T-helper 1 cell treated with Interleukin-12 subunit alpha and Interleukin-12 subunit beta and Interleukin-4 antibody, amounts not matched to agents 30 ng/mL and 1 ng/mL, for 36 hours (primary cell): ENCODE data around the gene ABLIM2. TPM values are rescaled to one million over a fixed set of nuclear protein-coding genes. Genes with fewer than 3 reads are reported as not detected.

Source experiments
- intact Hi-C: fragments of 100-400 bp; cut with micrococcal nuclease; formaldehyde crosslinking; loops from one replicate; pipeline ENCODE4 v1.15.1; 2024
- total RNA-seq: library from RNA; stranded (reverse); gene quantifications from 2 replicates; pipeline ENCODE4 v1.2.3, GENCODE V29; 2022

The ABLIM2 gene
- total RNA-seq, 1 donor from 2014 or later = 0.51 TPM

DNA sequence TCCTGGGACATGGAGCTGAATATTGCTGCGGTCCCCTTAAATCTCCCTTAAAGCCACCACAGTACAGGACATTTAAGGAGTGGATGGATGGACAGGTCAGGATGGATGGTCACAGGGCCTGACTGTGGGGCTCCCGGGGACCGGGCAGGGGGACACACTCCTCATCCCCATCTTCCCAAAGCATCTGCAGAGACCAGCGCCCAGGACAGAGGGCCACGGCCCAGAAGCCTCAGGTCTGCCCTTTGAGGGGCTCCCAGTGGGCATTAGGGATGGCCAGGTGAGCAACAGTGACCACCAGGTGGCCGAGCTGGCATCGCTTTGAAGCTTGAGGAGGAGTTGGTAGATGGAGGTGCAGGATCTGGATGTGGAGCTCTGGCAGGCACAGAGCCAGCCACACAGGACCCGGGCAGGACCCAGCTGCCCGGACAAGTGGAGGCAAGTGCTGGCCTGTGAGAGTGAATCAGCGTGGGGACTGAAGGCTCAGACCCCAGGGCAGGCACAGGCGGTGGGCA, 51.4 kb downstream of the ABLIM2 start:
- intact Hi-C loops = no loop called here

DNA sequence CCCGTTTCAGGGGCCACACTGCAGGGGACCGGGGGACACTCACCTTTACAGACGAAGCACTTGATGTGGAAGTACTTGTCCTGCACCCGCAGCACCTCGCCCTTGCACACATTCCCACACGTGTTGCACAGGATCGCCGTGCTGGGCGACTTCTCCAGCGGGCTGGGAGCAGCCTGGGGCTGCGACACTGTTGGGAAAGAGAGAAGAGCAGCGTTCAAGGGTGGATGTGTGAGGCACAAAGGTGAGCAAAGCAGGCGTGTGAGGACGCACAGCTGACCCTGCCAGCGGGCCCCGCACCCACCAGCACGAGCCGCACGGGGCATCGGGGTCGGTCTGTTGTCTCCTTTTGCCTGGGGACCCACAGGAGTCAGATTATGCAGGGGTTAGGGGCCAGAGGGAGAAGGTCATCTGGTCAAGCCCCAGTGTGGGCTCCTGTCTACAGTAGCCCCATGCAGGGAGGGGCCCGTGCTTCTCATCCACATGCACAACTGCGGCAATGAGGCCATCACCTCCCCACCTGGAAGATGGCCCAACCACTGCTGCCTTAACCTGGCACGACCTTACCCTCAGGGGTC, 52.1 kb downstream of the ABLIM2 start:
- intact Hi-C loops = no loop called here

DNA sequence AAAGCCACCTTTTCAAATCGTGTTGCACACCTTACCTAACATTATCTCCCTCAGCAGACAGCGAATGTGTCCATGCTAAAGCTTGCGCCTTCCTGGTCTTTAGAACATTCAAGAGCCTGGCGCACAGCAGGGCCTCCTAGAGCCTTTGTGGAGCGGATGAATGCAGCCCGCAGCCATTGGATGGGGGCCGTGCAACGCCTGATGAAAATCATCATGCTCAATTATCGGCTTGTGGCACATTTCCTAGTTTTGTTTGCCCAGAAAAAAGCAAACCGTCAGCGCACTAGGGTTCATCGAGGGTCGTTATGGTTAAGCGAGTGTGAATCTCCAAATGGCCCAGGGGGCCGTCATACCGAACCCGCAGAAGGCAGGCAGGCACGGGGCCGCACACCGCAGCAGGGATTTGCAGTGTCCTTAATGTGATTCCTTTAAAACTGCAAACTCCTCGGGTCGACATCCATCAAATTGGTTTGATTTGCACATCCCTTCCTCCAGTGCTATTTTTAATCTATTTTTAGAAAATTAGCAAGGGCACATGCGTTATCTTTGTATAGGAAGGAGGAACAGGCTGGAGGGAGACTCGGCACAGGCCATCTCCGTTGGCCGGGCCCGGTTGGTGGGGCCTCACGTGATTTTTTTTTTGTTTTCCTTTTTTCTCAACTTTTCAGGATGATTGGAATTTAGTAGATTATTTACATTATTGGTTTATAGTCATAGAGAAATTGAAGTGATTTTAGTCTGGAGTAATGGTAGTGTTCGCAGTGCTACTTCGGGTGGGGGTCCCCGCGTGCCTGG, 53.1 kb downstream of the ABLIM2 start:
- intact Hi-C loops = no loop called here

DNA sequence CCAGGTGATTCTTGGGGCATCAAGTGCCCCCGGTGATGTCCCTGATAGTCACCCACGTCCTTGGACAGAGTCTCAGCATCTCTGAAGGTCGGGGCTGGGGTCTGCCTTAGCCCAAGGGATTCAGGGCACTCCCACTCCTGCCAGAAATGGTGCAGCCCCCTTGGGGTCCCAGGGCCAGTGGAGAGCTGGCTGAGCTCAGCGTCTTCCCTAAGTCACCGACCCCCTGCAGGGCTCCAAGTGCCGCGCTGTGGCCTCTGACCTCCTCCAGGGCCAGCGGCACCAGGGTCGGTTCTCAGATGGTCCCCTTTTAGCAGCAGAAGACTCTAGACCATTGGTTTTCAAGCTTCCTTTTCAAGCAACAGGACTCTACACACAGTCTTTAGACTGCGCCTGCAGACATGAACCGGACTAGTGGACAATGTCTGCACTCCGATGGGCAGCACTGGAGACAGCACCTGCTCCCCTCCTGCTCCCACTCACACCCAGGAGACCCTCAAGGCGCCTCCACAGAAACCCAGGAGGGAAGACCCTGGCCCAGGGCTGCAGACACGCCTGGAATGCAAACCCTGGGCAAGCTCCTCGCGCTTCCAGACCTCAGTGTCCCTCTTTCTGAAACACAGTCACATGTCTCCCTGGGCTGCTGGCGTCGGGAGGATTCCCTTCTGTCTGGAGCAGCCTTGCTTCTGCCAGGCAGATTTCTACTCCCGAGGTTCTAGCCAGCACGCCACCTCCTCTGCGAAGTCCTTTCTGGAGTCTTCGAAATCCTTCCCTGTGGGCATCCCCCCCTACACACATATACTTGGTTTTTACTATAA, 53.9 kb downstream of the ABLIM2 start:
- intact Hi-C loops = no loop called here

DNA sequence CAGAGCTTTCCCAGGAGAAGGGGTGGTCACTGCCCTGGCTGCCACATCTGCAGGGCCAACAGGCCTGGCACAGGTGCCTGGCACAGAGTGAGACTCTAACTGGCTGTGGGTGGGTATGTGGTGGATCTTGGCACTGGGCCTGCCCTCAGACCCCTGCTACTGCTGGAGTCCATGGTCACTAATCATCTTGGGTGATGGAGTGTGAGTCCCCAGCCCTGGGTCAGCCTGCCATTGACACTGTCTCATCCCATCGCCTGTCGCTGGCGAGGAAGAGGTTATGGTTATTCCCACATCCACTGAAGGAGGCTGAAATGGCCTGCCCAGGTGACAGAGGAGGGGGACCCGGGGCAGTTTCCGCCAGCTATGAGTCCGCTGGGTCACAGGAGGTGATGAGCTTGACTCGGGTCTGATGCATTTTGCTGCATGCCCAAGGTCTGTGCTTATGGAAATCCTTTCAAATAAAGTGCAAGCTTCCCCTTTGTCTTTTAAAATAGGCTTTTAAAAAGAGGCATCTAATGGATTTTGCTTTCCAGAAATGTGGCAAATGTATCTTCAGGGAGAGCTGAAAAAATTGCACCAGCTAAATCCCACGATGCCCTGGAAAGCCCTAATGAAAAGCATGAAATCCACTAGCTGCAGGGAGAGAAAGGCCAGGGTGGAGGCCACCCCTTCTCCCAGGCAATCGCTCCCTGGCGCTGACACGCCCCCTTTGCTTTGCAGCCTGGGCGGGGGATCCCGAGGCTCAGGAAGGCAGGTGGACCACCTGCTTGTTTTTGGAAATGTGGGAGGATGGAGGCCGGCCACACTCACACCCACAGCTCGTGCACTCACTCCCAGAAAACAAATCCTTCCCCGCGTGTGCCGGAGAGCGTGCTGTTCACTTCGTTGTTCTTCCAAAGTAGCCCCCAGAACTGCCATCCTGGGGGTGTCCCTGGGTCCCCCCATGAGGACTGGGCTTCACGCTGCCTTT, 54.9 kb downstream of the ABLIM2 start:
- intact Hi-C loops = no loop called here

DNA sequence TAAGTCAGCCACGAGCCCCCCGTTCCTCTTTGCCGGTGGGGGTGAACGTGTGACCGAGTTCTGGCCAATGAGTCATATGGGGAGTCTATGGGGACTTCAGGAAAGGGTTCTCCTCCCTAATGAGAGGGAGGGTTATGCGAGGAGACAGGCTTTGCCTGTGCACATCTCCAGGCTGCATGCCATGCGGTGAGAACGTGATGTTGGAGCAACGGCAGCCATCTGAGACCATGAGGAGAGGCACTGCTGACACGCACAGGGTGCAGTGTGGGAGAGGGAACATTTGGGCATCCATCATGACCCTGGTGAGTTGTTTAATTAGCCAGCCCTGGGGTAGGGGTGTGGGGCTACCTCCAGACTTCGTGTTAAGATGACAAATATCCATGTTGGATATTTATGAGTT, 55.8 kb downstream of the ABLIM2 start:
- intact Hi-C loops = no loop called here

DNA sequence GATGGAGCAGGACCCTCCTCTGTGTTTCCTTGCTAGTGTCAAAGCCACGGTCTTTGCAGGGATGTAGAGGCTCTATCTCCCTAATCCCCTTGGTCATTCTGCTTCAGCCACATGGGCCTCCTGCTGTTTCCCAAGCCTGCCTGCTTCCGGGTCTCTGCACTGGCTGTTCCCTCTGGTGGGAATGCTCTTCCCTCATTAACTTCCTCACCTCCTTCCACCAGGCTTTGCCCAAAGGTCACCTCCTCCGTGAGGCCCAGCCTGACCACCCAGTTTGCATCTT, 56.6 kb downstream of the ABLIM2 start:
- intact Hi-C loops = no loop called here

DNA sequence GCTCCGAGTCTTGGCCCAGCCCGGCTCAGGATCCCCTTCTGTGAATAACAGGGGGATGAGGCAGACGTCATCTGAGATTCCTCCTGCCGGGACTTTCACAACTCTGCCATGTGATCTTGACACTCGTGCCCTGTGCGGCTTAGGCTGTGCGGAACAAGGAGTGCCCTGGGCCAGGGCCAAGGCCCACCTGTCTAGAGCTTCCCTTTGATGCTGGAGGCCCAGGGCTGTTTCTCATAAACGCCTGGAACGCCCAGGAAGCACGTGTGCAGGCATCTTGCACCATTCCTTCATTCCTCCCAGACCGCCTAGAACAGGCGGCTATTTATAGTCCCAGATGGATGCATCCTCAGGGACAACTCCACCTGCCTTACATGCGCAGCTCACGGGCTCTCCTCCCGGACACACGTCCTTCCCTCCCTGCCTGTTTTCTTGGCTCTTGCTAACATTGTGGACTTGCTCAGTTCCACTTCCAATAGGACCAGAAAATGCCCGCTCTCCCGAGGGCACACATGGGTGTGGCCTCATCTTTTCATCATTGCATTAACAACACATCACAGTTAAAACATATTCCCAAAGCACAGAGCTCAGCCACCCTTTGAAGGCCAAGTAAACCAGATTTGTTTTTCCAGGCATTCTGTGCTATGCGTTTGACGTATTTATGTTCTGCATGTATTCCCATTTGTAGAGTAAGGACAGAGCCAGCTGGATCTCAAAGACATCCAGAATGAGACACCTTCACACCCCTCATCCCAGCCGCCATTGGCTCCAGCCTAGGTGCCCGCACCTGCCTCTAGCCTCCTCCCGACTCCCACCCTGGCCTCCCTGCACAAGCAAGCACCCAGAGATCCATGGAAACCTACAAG, 57.2 kb downstream of the ABLIM2 start:
- intact Hi-C loops = no loop called here

DNA sequence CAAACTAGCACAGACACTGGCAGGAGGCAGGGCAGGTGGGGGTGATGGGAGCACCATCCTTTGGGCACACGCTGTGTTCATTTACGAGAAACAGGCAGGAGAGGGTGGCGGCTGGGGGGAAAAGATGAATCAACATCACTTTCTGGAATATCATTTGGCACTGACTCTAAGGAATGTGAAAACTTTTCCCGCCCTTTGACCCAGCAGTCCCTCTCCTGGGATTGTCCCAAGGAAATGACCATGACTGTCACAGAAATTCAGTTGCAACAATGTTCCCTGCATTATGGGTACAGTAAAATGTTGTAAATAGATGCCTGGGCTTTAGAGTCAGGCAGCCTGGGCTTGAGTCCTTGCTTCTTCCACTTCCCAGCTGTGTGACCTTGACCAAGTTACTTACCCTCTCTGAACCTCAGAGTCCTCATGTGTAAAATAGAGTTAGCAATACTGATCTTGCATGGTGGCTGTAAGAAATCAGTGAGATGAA, 58.6 kb downstream of the ABLIM2 start:
- intact Hi-C loops = no loop called here

DNA sequence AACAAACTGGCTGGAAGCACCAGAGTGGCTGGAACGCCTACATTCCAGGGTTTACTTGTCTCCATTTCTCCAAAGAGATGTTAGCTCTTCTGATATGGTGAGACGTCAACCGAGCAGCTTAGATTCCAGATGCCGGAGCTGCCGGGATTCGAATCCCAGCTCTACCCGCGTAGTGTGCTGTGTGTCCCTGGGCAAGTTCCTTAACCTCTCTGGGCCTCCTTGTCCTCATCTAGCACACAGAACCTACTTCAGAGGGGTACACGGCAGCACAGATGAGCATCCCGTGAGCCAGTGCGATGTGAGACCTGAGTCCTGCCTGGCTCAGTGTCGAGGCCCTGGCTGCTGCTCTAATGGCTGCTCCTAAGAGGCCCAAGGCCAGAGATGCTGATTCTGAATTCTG, 60.1 kb downstream of the ABLIM2 start:
- intact Hi-C loops = no loop called here

DNA sequence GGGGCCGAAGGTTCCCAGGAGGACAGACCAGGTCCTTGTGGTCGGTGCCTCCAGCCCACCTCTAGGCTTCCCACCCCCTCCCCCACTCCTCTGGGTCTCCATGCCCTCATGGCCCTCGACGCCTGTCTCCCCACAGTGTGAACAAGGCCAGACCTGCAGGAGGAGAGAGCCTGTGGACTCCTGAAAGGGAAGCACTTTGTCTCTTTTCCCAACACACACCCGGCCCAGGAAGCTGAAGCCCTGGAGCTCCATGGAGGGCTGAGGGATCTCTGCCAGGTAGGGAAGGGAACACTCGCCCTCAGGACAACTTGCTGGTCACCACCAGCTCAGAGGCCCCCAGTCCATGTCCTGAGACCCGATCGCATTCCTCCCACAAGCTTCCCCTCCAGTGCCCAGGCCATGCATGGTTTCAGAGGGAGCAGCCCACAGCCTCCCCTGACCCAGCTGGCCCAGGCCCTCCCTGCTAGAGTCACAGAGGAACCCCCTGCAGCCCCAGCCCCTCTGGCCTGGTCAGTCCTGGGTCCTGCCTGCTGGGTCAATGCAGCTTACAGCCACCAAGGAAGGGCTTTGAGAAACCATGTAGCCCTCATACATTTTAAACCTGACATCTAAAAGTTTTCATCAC, 60.8 kb downstream of the ABLIM2 start:
- intact Hi-C loops = no loop called here

DNA sequence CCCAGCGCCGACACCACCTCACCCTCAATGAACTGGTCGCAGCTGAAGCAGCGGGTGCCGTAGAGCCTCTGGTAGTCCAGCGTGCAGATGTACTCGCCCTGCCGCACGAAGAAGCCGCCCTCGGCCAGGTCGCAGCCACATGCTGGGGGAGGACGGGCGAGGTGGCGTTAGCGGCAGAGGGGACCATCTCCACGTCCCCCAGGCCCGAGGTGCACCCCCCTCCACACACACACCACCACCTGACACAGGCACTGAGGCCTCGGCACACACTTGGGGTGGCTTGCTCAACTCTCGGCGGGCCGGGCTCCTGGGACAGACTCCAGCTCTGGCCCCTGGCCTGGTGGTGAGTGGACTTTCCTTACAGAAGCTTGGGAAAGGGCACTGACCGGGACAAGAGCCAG, 61.5 kb downstream of the ABLIM2 start:
- intact Hi-C loops = no loop called here

DNA sequence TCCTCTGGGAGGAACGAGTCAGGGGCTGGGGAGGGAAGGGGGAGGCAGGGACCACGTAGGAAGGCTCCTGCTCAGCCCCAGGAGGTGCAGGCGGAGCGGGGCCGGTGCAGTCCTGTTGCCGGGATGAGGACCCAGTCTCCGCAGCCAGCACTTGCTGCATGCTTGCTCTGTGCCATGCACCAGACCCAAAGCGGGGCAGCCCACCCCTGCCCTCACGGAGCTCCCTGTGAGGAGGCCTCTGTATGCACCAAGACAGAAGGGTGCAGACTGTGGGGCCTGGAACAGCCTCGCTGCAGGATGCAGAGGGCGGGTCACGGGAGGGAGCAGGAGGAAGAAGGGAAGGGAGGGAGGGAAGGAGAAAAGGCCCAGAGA, 61.9 kb downstream of the ABLIM2 start:
- intact Hi-C loops = no loop called here

DNA sequence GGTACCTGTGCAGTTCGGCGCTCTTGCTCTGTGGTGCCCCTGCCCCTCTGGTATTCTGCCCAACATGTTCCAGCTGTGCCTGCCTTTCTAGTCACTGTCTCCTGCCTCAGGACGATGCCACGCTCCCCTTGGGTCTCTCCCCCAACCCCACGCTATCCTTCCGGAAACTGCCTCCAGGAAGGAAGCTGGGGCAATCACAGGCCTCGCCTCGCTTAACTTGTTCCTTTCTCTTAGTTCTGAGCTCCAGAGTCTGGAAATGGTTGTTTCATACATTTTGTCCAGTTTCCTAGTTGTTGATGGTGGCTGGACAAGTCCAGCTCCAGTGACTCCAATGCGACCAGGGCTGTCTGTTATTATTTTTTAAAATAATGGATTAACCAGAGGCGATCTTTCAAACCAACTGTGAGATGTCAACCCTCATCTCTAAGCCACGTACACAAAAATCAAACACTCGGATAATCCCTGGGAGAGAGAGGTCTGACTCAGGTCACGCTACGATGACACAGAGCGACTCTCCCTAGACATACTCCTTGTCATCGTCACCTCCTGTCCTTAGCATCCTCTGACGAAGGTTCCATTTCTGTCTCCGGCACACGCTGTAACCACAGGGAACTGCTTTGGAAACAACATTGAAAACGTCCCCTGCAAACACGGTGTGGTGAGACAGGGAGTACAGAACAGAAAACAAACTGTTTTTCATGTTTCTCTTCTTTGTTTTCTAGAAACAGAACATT, 62.5 kb downstream of the ABLIM2 start:
- intact Hi-C loops = no loop called here

DNA sequence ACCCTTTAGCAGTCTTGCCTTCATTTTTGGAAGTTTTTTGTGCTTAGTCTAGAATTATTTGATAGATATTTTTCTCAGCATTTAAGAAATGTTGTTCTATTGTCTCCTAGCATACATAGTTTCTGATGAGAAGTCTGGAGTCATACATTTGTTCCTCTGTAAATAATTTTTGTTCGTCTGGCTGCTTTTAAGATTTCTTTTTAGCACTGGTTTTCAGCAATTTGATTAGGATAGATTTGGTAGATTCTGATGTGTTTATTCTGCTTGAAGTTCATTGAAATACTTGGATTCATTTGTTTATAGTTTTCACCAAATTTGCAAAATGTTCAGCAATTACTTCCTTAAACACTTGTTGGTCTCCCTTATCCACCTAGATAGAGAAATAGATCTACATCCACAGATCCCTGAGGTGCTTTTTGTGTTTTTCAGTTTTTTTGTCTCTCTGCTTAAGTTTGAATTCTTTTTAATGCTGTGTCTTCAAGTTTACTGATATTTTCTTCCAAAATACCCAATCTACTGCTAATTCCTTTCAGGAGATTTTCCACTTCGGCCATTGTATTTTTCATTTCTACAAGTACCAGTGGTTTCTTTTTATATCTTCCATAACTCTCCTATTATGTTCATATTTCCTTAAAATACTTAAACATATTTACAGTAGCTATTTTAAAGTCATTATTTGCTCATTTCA, 64.9 kb downstream of the ABLIM2 start:
- intact Hi-C loops = loop anchor here (5.0 kb wide), 1 partner anchor 1451 kb away; the partner anchor contains the start of gene MRFAP1

DNA sequence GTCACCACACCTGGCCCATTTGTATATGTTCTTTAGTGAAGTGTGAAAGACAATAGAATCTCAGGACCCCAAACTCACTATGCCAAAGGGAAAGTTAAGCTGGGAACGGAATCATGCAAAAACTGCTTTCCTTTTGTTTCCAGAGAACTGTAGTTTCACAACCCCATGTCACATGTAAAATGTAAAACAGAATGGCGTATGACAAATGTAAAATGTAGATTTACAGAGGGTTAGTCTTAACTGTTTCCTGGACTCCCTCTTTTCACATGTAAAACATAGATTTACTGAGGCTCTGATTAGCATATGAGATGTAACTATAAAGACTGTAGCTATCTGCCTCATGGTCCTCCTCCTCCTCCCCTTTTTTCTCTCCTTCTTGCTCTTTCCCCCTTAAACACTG, 66.3 kb downstream of the ABLIM2 start:
- intact Hi-C loops = loop anchor here (5.0 kb wide), 1 partner anchor 1450 kb away; the partner anchor contains the start of gene MRFAP1

DNA sequence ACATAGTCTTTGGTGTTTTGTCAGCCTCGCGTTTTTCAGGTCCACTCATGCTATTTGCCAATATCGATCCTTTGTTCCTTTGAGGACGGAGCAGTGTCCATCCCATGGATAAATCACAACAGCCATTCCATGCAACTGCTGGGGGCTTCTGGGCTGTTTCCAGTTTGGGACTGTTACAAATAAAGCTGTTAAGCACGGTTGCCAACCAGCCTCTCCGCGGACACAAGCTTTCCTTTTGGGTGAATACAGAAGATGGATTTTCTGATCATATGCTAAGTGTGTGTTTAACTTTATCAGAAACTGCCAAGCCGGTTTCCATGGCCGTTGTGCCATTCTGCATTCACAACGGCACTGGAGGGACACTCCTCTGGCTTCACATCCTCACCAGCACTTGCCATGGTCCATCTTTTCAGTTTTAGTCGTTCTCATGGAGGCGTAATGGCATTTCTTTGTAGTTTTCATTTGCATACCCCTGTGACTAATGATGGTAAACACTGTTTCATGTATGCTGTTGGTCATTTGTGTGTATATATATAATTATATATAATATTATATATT, 67.8 kb downstream of the ABLIM2 start:
- intact Hi-C loops = loop anchor here (2.0 to 5.0 kb wide), 2 partner anchors 68 to 1449 kb away; partner anchors contain the start of genes ABLIM2 and MRFAP1

DNA sequence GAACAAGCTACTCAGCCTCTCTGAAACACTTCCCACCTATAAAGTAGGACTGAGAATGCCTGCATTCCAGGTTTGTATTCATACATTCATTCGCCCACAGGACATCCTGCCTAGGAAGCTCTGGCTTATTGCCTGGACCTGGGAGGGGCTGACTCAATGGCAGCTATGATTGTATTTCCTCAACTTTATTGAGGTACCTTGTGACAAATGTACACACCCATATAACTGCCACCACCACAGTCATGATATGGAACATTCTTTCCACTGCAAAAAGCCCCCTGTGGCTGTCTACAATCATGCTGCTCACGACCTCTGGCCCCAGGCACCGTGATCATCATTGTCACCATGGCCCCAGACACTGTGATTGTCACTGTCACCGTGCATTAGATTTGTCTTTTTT, 68.3 kb downstream of the ABLIM2 start:
- intact Hi-C loops = loop anchor here (2.0 to 5.0 kb wide), 2 partner anchors 68 to 1448 kb away; partner anchors contain the start of genes ABLIM2 and MRFAP1
